Measurements from ENCODE around the gene EHMT1. TPM values are rescaled to one million over a fixed set of nuclear protein-coding genes. Genes with fewer than 3 reads are reported as not detected.
A peak's percentile ranks its signal among the peaks of the same experiment; 100 is the strongest.

The EHMT1 gene
- total RNA-seq, 1 experiment from 2014 or later: 112 TPM

DNA sequence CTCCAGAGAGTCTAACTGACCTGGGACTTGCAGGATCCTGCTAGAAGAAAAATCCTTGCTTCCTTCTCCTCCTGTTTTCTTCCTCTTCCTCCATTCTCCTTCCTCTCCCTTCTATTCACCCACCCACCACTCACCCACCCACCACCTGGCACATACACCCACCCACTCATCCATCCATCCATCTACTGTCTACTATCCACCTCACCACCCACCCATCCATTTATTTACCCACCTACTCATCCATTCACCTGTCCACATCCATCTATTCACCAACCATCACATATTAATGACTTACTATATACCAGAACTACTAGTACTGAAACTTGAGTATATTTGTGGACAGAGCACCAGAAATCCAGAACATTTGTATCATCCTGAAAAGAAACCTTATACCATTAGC, 49.4 kb downstream of the EHMT1 start:
- H3K4me1 ChIP-seq (ENCODE audit: insufficient read depth, low read length): peaks cover 25% of the 10 kb centered on the region; the same call in 1 of the 2 replicates
- H3K9me3 ChIP-seq (ENCODE audit: control insufficient read depth, low read depth, low read length): no peaks in the 10 kb centered on the region
- DNase-seq: no peak
- H3K36me3 Mint-ChIP-seq (ENCODE audit: insufficient read depth in 1 of 3, low read depth in 3 of 3): peaks cover 10 to 25% (median 23%) of the 10 kb centered on the region in 3 experiments
- no peak overlapping the region for H3K4ac ChIP-seq (ENCODE audit: low read depth, low read length)
- H4K20me1 ChIP-seq (ENCODE audit: control insufficient read depth, insufficient read depth, insufficient read length): peaks cover 7% of the 10 kb centered on the region
- no peaks in the 10 kb centered on the region for H3K79me1 ChIP-seq (ENCODE audit: insufficient read depth, low read depth, low read length, poor library complexity, severe bottlenecking)
- peak overlapping the region; percentile 52 to 98 (median 98); a peak in 5 of 7 replicates for H3K27ac Mint-ChIP-seq
- H3K18ac ChIP-seq (ENCODE audit: insufficient read length, low read depth, low read length): no peak overlapping the region
- H3K9me3 Mint-ChIP-seq: no peaks in the 10 kb centered on the region; a peak in 2 of 5 replicates
- no peak overlapping the region for H3K23ac ChIP-seq (ENCODE audit: insufficient read length, low read depth, low read length)
- peak overlapping the region; percentile 27 for H2BK12ac ChIP-seq (ENCODE audit: insufficient read length, low read depth, low read length)
- peak overlapping the region; percentile 78 for H3K27ac ChIP-seq (ENCODE audit: insufficient read length, low read depth, low read length)
- H3K9ac ChIP-seq (ENCODE audit: extremely low read depth, insufficient read length, low read length): no peak overlapping the region
- H3K4me2 ChIP-seq (ENCODE audit: insufficient read depth, insufficient read length, low read length): no peak overlapping the region
- no peak overlapping the region for H4K8ac ChIP-seq (replicated peaks; ENCODE audit: insufficient read length, low read depth, low read length)
- H3K56ac ChIP-seq (ENCODE audit: insufficient read length, low read depth, low read length): no peak overlapping the region
- TF ChIP-seq, protein P1, sequence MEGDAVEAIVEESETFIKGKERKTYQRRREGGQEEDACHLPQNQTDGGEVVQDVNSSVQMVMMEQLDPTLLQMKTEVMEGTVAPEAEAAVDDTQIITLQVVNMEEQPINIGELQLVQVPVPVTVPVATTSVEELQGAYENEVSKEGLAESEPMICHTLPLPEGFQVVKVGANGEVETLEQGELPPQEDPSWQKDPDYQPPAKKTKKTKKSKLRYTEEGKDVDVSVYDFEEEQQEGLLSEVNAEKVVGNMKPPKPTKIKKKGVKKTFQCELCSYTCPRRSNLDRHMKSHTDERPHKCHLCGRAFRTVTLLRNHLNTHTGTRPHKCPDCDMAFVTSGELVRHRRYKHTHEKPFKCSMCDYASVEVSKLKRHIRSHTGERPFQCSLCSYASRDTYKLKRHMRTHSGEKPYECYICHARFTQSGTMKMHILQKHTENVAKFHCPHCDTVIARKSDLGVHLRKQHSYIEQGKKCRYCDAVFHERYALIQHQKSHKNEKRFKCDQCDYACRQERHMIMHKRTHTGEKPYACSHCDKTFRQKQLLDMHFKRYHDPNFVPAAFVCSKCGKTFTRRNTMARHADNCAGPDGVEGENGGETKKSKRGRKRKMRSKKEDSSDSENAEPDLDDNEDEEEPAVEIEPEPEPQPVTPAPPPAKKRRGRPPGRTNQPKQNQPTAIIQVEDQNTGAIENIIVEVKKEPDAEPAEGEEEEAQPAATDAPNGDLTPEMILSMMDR (conservative IDR thresholded peaks at IDR 0.05): no peak
- peak overlapping the region; percentile 13 for H2AK5ac ChIP-seq (ENCODE audit: insufficient read length, low read length)
- H3K4me3 Mint-ChIP-seq: peak overlapping the region in 1 of 2 experiments; percentile 2; a peak in 3 of 5 replicates
- no peaks in the 10 kb centered on the region for H3K27me3 Mint-ChIP-seq (ENCODE audit: low read depth)
- no peak overlapping the region for H2BK20ac ChIP-seq (ENCODE audit: low read depth, low read length, poor library complexity, severe bottlenecking)
- no peak overlapping the region for H3K14ac ChIP-seq (ENCODE audit: insufficient read depth, low read length)
- peaks cover 4% of the 10 kb centered on the region for H3K23me2 ChIP-seq (ENCODE audit: insufficient read length, low read depth, low read length, poor library complexity, severe bottlenecking)
- H4K5ac ChIP-seq (ENCODE audit: insufficient read length, low read depth, low read length): no peak overlapping the region
- H3K4me1 Mint-ChIP-seq: peaks cover 81 to 91% of the 10 kb centered on the region in 2 experiments
- H2AFZ ChIP-seq (ENCODE audit: low read length): no peak overlapping the region
- H2BK15ac ChIP-seq (ENCODE audit: low read depth, low read length): no peak overlapping the region
- peaks cover 16% of the 10 kb centered on the region; the same call in 1 of the 2 replicates for H3K79me2 ChIP-seq (ENCODE audit: insufficient read depth, low read length)
- H4K91ac ChIP-seq (ENCODE audit: insufficient read length, low read depth, low read length): no peak overlapping the region
- H3K27me3 ChIP-seq (ENCODE audit: insufficient read depth, low read length): no peaks in the 10 kb centered on the region
- H2BK120ac ChIP-seq (ENCODE audit: low read depth, low read length, poor library complexity, severe bottlenecking): no peak overlapping the region
- no peak overlapping the region for H2BK5ac ChIP-seq (ENCODE audit: insufficient read length, low read length)
- no peak overlapping the region for H3T11ph ChIP-seq (ENCODE audit: low read length)

Measured in H9 (cell line).